OCI-LY1 (cell line): ENCODE data around the gene GUCA1A.
"Not testable (repeated sequence)": the region's sequence is repeated elsewhere in the genome, so short reads cannot be mapped to it uniquely, and the experiment has no call there.

Source experiments
- H2AFZ ChIP-seq: fragments of 200-600 bp; sonication (generic), shearing (Covaris generic); 2 replicates; pipeline ENCODE4 v1.6.0; 2014; ENCODE audit warnings: antibody characterized with exemption, mild to moderate bottlenecking, low read length
- H3F3A ChIP-seq: fragments of 200-600 bp; sonication (generic), shearing (Covaris generic); 2 replicates; pipeline ENCODE4 v1.6.0; 2014; ENCODE audit warnings: mild to moderate bottlenecking, antibody characterized with exemption, low read length, moderate library complexity; ENCODE audit not compliant: insufficient read depth
- H3K27ac ChIP-seq: fragments of 200-600 bp; sonication (generic); 2 replicates; pipeline ENCODE4 v1.5.1; 2014; ENCODE audit warnings: low read length, mixed run types, mild to moderate bottlenecking, low read depth; ENCODE audit not compliant: poor library complexity, severe bottlenecking
- H3K27me3 ChIP-seq: fragments of 200-600 bp; sonication (generic); 2 replicates; pipeline ENCODE4 v1.6.0; 2014; ENCODE audit warnings: antibody characterized with exemption, mild to moderate bottlenecking, low read length, moderate library complexity; ENCODE audit not compliant: insufficient read depth
- H3K36me3 ChIP-seq: fragments of 200-600 bp; sonication (generic); 2 replicates; pipeline ENCODE4 v1.6.1; 2014; ENCODE audit warnings: mild to moderate bottlenecking, antibody characterized with exemption, low read length, moderate library complexity, mixed read lengths; ENCODE audit not compliant: insufficient read depth
- H3K4me1 ChIP-seq: fragments of 200-600 bp; sonication (generic); 2 replicates; pipeline ENCODE4 v1.5.1; 2014; ENCODE audit warnings: mild to moderate bottlenecking, low read length, moderate library complexity; ENCODE audit not compliant: insufficient read depth, severe bottlenecking
- H3K4me2 ChIP-seq: fragments of 200-600 bp; sonication (generic), shearing (Covaris generic); 2 replicates; pipeline ENCODE4 v1.6.1; 2014; ENCODE audit warnings: low read length
- H3K4me3 ChIP-seq: fragments of 200-600 bp; sonication (generic); 2 replicates; pipeline ENCODE4 v1.5.1; 2014; ENCODE audit warnings: low read length, low read depth, mild to moderate bottlenecking, mixed read lengths; ENCODE audit not compliant: poor library complexity, severe bottlenecking
- H3K79me2 ChIP-seq: fragments of 200-600 bp; shearing (Covaris generic); 2 replicates; pipeline ENCODE4 v1.6.1; 2016; ENCODE audit warnings: mixed run types, low read length, mixed read lengths; ENCODE audit not compliant: insufficient read depth
- H3K9ac ChIP-seq: fragments of 200-600 bp; sonication (generic), shearing (Covaris generic); 2 replicates; pipeline ENCODE4 v1.6.1; 2014; ENCODE audit warnings: mild to moderate bottlenecking, low read length, mixed read lengths
- H3K9me2 ChIP-seq: fragments of 200-600 bp; sonication (generic), shearing (Covaris generic); 2 replicates; pipeline ENCODE4 v1.6.1; 2014; ENCODE audit warnings: low read depth, mild to moderate bottlenecking, low read length, mixed read lengths
- H3K9me3 ChIP-seq: fragments of 200-600 bp; shearing (Covaris generic); 2 replicates; pipeline ENCODE4 v1.6.1; 2014; ENCODE audit warnings: low read length, mixed read lengths
- H4K20me1 ChIP-seq: fragments of 200-600 bp; sonication (generic), shearing (Covaris generic); 2 replicates; pipeline ENCODE4 v1.6.0; 2016; ENCODE audit warnings: mild to moderate bottlenecking, low read length; ENCODE audit not compliant: insufficient read depth
- CTCF ChIP-seq: fragments of 200-600 bp; sonication (generic), shearing (Covaris generic); IDR thresholded peaks from 2 replicates; pipeline ENCODE4 v1.5.1; 2017; ENCODE audit warnings: mild to moderate bottlenecking, antibody characterized with exemption, low read length, moderate library complexity, mixed read lengths
- EZH2 ChIP-seq: fragments of 200-600 bp; sonication (generic), shearing (Covaris generic); IDR thresholded peaks from 2 replicates; pipeline ENCODE4 v1.8.0; 2017; ENCODE audit warnings: borderline replicate concordance, mixed run types, mild to moderate bottlenecking, antibody characterized with exemption, low read length, moderate library complexity, mixed read lengths

Gene GUCA1A

GRCh38 chr6:42150254-42150653 is 22.9 kb upstream of the GUCA1A start:
- Histone ChIP-seq H3K9ac (no peak overlapping the region), H2AFZ (no peak overlapping the region), H3K36me3 (no peaks in the 10 kb centered on the region), H3K27ac (no peak overlapping the region), H3K4me1 (no peaks in the 10 kb centered on the region), H3K79me2 (no peaks in the 10 kb centered on the region), H3K9me3 (no peaks in the 10 kb centered on the region), H3F3A (no peaks in the 10 kb centered on the region), H3K4me2 (no peak overlapping the region), H4K20me1 (no peaks in the 10 kb centered on the region), H3K9me2 (no peaks in the 10 kb centered on the region), H3K27me3 (no peaks in the 10 kb centered on the region), H3K4me3 (no peak overlapping the region)
- TF ChIP-seq CTCF (no peak), EZH2 (no peak)

DNA sequence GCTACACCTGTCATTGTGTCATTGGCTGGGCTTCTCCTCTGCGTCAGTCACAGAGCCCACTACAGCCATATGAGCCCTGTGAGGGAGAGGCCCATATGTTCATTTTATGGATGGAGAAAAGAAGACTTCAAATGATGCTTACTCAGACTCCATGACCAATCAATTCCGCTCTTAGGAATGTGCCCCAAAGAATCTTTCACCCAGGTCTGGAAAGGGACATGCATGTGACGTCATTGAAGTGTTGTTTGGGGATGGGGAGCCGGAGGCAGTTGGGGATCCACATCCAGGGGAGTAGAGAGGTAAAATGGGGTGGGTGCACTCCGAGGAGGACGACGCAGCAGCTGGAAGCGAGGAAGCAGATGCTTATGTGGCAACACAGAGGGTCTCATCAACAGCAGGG is 21.1 kb upstream of the GUCA1A start:
- H2AFZ ChIP-seq, result no peak overlapping the region
- TF ChIP-seq EZH2, result no peak
- TF ChIP-seq CTCF, result no peak
- H3K4me3 ChIP-seq, result no peak overlapping the region

GRCh38 chr6:42152528-42153213 is 20.5 kb upstream of the GUCA1A start:
- not testable (repeated sequence) for H3K27me3 ChIP-seq, H3K79me2 ChIP-seq, H3K4me1 ChIP-seq, H2AFZ ChIP-seq, H3K9ac ChIP-seq, H3K36me3 ChIP-seq, H3K4me2 ChIP-seq, H3K27ac ChIP-seq, H4K20me1 ChIP-seq, H3F3A ChIP-seq, H3K9me2 ChIP-seq, H3K4me3 ChIP-seq, H3K9me3 ChIP-seq

More for the DNA sequence above, 21.1 kb upstream of the GUCA1A start:
- no peaks in the 10 kb centered on the region for H3F3A ChIP-seq
- H3K9me3 ChIP-seq, result no peaks in the 10 kb centered on the region
- no peaks in the 10 kb centered on the region for H3K79me2 ChIP-seq
- no peaks in the 10 kb centered on the region for H3K27me3 ChIP-seq
- H3K4me1 ChIP-seq, result no peaks in the 10 kb centered on the region
- no peaks in the 10 kb centered on the region for H3K36me3 ChIP-seq
- no peaks in the 10 kb centered on the region for H3K9me2 ChIP-seq
- no peak overlapping the region for H3K4me2 ChIP-seq
- no peak overlapping the region for H3K27ac ChIP-seq
- no peaks in the 10 kb centered on the region for H4K20me1 ChIP-seq
- no peak overlapping the region for H3K9ac ChIP-seq

- Histone ChIP-seq H3K9me3 (no peaks in the 10 kb centered on the region), H3K4me2 (no peak overlapping the region), H4K20me1 (no peaks in the 10 kb centered on the region), H3K9me2 (no peaks in the 10 kb centered on the region), H3K27me3 (no peaks in the 10 kb centered on the region), H3K36me3 (no peaks in the 10 kb centered on the region), H3K4me1 (no peaks in the 10 kb centered on the region), H3K4me3 (no peak overlapping the region), H3K9ac (no peak overlapping the region), H3K27ac (no peak overlapping the region), H3F3A (no peaks in the 10 kb centered on the region), H3K79me2 (no peaks in the 10 kb centered on the region), H2AFZ (no peak overlapping the region)
- TF ChIP-seq CTCF, result no peak
- TF ChIP-seq EZH2, result no peak
Observed at GRCh38 chr6:42153921-42154320, 19.2 kb upstream of the GUCA1A start.
